HCT116 (cell line): Measurements from ENCODE around the gene GABPB2.

Experiments used
- CBX3 ChIP-seq: IDR thresholded peaks from 2 replicates; pipeline ENCODE4 v1.6.1; 2012; ENCODE audit warnings: low read depth
- EZH2 ChIP-seq: fragments of 200-600 bp; sonication (generic); IDR thresholded peaks from 2 replicates; pipeline ENCODE4 v1.6.1; 2017; ENCODE audit warnings: antibody characterized with exemption, mixed run types
- POLR2A ChIP-seq: IDR thresholded peaks from 2 replicates; pipeline ENCODE4 v1.7.0; 2011; ENCODE audit warnings: borderline replicate concordance; ENCODE audit not compliant: insufficient read depth, insufficient read length; ENCODE audit errors: extremely low read depth
- POLR2AphosphoS5 ChIP-seq: IDR thresholded peaks from 2 replicates; pipeline ENCODE4 v1.6.1; 2011; ENCODE audit warnings: mild to moderate bottlenecking, low read depth, low read length, moderate library complexity
- SP1 ChIP-seq: IDR thresholded peaks from 2 replicates; pipeline ENCODE4 v1.6.1; 2012; ENCODE audit warnings: low read depth
- TCF7L2 ChIP-seq: IDR thresholded peaks from 2 replicates; pipeline ENCODE4 v1.7.0; 2011; ENCODE audit warnings: borderline replicate concordance, inconsistent platforms; ENCODE audit not compliant: insufficient read depth, insufficient read length; ENCODE audit errors: extremely low read depth
- TF ChIP-seq, protein P1 (sequence below), 3 experiments: fragments of 200-600 bp in 1 of 3; sonication (generic) in 1 of 3; IDR thresholded peaks in 2 of 3; conservative IDR thresholded peaks in 1 of 3; 2 replicates each; pipeline ENCODE4 v1.5.1; 2012 to 2017; ENCODE audit warnings: low read depth in 2 of 3, low read length in 2 of 3, antibody characterized with exemption in 1 of 3, borderline replicate concordance in 1 of 3, control low read depth in 1 of 3, mild to moderate bottlenecking in 1 of 3, mixed read lengths in 1 of 3, mixed run types in 1 of 3, moderate library complexity in 1 of 3; ENCODE audit not compliant: insufficient read depth in 1 of 3
- TF ChIP-seq, protein P2 (sequence below): IDR thresholded peaks from 2 replicates; pipeline ENCODE4 v1.6.1; 2012
- TF ChIP-seq, protein P3 (sequence below): IDR thresholded peaks from 2 replicates; pipeline ENCODE4 v1.6.1; 2011; ENCODE audit warnings: mild to moderate bottlenecking, low read length, moderate library complexity; ENCODE audit not compliant: insufficient replicate concordance; ENCODE audit errors: extremely low read depth
- TF ChIP-seq, protein P4 (sequence below): IDR thresholded peaks from 2 replicates; pipeline ENCODE4 v1.6.1; 2012

DNA sequence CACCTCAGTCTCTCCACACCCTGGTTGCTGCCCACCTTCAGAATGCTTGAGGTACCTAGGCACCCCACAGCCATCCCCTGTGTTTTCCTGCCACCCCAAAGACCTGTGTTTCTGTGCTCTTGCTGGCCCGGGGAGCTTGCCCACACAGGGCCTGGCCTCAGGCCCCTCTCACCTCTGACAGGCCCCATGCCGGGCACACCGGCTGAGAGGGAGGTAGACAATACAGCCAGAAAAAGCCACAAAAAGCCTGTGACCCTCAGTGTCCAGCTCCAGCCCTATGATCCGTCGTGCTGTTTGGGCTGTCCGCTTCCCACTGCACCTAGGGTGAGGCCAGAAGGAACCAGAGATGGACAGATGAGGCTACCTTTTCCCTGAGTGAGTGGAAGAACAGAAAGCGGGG, 64.4 kb downstream of the GABPB2 start:
- no peak for TF ChIP-seq SP1
- no peak for TF ChIP-seq POLR2A
- TF ChIP-seq, protein P1, sequence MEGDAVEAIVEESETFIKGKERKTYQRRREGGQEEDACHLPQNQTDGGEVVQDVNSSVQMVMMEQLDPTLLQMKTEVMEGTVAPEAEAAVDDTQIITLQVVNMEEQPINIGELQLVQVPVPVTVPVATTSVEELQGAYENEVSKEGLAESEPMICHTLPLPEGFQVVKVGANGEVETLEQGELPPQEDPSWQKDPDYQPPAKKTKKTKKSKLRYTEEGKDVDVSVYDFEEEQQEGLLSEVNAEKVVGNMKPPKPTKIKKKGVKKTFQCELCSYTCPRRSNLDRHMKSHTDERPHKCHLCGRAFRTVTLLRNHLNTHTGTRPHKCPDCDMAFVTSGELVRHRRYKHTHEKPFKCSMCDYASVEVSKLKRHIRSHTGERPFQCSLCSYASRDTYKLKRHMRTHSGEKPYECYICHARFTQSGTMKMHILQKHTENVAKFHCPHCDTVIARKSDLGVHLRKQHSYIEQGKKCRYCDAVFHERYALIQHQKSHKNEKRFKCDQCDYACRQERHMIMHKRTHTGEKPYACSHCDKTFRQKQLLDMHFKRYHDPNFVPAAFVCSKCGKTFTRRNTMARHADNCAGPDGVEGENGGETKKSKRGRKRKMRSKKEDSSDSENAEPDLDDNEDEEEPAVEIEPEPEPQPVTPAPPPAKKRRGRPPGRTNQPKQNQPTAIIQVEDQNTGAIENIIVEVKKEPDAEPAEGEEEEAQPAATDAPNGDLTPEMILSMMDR (IDR thresholded peaks at IDR 0.05 in 2 of 3, conservative IDR thresholded peaks at IDR 0.05 in 1 of 3; ENCODE audit: borderline replicate concordance in 1 of 3, insufficient read depth in 1 of 3, low read depth in 2 of 3, low read length in 2 of 3): no peak
- TF ChIP-seq, protein P2, sequence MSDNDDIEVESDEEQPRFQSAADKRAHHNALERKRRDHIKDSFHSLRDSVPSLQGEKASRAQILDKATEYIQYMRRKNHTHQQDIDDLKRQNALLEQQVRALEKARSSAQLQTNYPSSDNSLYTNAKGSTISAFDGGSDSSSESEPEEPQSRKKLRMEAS: no peak
- no peak for TF ChIP-seq CBX3
- no peak for TF ChIP-seq EZH2
- TF ChIP-seq POLR2AphosphoS5: no peak
- TF ChIP-seq, protein P3, sequence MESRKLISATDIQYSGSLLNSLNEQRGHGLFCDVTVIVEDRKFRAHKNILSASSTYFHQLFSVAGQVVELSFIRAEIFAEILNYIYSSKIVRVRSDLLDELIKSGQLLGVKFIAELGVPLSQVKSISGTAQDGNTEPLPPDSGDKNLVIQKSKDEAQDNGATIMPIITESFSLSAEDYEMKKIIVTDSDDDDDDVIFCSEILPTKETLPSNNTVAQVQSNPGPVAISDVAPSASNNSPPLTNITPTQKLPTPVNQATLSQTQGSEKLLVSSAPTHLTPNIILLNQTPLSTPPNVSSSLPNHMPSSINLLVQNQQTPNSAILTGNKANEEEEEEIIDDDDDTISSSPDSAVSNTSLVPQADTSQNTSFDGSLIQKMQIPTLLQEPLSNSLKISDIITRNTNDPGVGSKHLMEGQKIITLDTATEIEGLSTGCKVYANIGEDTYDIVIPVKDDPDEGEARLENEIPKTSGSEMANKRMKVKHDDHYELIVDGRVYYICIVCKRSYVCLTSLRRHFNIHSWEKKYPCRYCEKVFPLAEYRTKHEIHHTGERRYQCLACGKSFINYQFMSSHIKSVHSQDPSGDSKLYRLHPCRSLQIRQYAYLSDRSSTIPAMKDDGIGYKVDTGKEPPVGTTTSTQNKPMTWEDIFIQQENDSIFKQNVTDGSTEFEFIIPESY: no peak
- TF ChIP-seq, protein P4, sequence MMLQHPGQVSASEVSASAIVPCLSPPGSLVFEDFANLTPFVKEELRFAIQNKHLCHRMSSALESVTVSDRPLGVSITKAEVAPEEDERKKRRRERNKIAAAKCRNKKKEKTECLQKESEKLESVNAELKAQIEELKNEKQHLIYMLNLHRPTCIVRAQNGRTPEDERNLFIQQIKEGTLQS: no peak
- no peak for TF ChIP-seq TCF7L2
